Activated T-helper 1 cell treated with anti-CD3 and anti-CD28 coated beads, Interleukin-12 subunit alpha, Interleukin-12 subunit beta, Interleukin-2, Interleukin-4 antibody, amounts not matched to agents 30 ng/mL and 10 ng/mL and 1 ng/mL, durations not matched to agents 14 hours and 24 hours and 36 hours (primary cell): Measurements from ENCODE around the gene PLCB4. TPM values are rescaled to one million over a fixed set of nuclear protein-coding genes. Genes with fewer than 3 reads are reported as not detected.

Source experiments
- DNase-seq: peaks from one replicate; pipeline ENCODE4 v3.0.0; 2021; ENCODE audit warnings: low spot score
- H3K27ac Mint-ChIP-seq: one replicate; pipeline ENCODE4 v1.8.0; 2021; ENCODE audit warnings: mild to moderate bottlenecking, mixed read lengths
- H3K27me3 Mint-ChIP-seq: one replicate; pipeline ENCODE4 v1.8.0; 2022; ENCODE audit warnings: mild to moderate bottlenecking, moderate library complexity, mixed read lengths; ENCODE audit not compliant: insufficient read depth
- H3K36me3 Mint-ChIP-seq: one replicate; pipeline ENCODE4 v1.8.0; 2021; ENCODE audit warnings: low read depth, mixed read lengths
- H3K4me1 Mint-ChIP-seq: one replicate; pipeline ENCODE4 v1.8.0; 2021; ENCODE audit warnings: low read depth, mixed read lengths
- H3K4me3 Mint-ChIP-seq: one replicate; pipeline ENCODE4 v1.8.0; 2021; ENCODE audit warnings: mild to moderate bottlenecking, moderate library complexity, mixed read lengths
- H3K9me3 Mint-ChIP-seq: one replicate; pipeline ENCODE4 v1.8.0; 2021; ENCODE audit warnings: mixed read lengths
- intact Hi-C: fragments of 100-400 bp; cut with micrococcal nuclease; formaldehyde crosslinking; loops from one replicate; pipeline ENCODE4 v1.15.1; 2024
- total RNA-seq: library from RNA; stranded (reverse); gene quantifications from 2 replicates; pipeline ENCODE4 v1.2.3, GENCODE V29; 2022

The PLCB4 gene
- total RNA-seq, 1 donor from 2014 or later = not detected

GRCh38 chr20:9235518-9235917 is 166.6 kb downstream of the PLCB4 start:
- intact Hi-C loops = no loop called here
- H3K4me3 Mint-ChIP-seq = no peak overlapping the region
- peaks cover 2% of the 10 kb centered on the region for H3K9me3 Mint-ChIP-seq
- H3K27ac Mint-ChIP-seq = no peak overlapping the region
- H3K27me3 Mint-ChIP-seq = no peaks in the 10 kb centered on the region
- H3K4me1 Mint-ChIP-seq = no peaks in the 10 kb centered on the region
- no peaks in the 10 kb centered on the region for H3K36me3 Mint-ChIP-seq
- no peak for DNase-seq

- H3K4me3 Mint-ChIP-seq = no peak overlapping the region
- H3K27ac Mint-ChIP-seq = no peak overlapping the region
- intact Hi-C loops = no loop called here
- H3K36me3 Mint-ChIP-seq = no peaks in the 10 kb centered on the region
- no peak for DNase-seq
- no peaks in the 10 kb centered on the region for H3K4me1 Mint-ChIP-seq
- peaks cover 5% of the 10 kb centered on the region for H3K9me3 Mint-ChIP-seq
- H3K27me3 Mint-ChIP-seq = no peaks in the 10 kb centered on the region
These were observed 167.6 kb downstream of the PLCB4 start for GRCh38 chr20:9236458-9236857.

DNA sequence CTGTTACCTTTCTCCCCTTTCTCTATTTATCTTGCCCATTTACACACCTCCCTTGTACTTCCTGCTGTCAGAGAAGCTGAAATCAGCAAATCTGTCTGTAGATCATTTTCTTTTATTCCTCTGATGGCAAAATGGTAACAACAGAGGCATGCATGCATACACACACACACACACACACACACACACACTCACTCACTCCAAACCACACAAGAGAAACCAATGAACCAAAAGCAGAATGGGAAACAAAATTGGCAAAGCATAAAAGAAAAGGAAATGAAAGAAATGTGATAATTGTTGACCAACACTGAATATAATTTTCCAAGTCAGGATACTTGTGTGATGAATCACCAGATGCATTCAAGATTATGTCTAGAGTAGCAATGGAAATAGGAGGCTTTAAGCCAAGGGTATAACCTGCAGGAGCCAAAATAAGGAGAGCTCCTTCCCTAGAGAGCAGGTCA is 172.4 kb downstream of the PLCB4 start:
- intact Hi-C loops = no loop called here
- Mint-ChIP-seq H3K27ac (no peak overlapping the region), H3K4me1 (no peaks in the 10 kb centered on the region), H3K9me3 (peaks cover 5% of the 10 kb centered on the region), H3K36me3 (no peaks in the 10 kb centered on the region), H3K27me3 (no peaks in the 10 kb centered on the region), H3K4me3 (no peak overlapping the region)
- no peak for DNase-seq

DNA sequence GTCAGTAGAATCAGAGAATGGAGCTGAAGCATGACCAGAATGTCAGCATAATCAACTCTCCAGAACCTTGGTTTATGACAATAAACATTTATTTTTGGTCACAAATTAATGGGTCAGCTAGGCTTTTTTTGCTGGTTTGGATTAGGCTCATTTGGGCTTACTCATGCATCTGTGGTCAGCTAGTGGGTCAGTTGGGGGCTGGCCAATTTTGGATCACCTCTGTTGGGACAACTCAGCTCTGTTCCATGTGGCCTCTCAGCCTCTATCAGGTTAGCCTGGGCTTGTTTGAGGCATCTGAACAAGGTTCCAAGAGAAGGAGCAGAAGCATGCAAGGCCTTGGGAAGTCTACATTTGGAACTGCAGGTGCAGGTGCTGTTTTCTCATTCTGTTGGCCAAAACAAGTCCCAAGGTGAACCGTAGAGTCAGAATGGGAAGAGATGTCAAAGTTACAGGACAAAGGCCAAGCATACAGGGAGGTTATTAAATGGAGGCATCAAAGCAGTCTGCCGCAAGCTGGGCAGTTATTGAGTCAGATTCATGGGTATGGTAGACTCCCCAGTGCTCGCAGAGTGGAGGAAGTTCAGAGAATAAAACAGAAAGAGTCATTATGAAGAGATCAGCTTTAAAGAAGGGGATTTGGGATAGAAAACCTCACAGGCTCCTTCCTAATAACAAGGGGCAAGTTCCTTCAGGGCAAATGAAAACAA is 173.0 kb downstream of the PLCB4 start:
- DNase-seq = no peak
- H3K27ac Mint-ChIP-seq = no peak overlapping the region
- H3K9me3 Mint-ChIP-seq = peaks cover 5% of the 10 kb centered on the region
- no peaks in the 10 kb centered on the region for H3K27me3 Mint-ChIP-seq
- H3K36me3 Mint-ChIP-seq = no peaks in the 10 kb centered on the region
- intact Hi-C loops = no loop called here
- no peaks in the 10 kb centered on the region for H3K4me1 Mint-ChIP-seq
- no peak overlapping the region for H3K4me3 Mint-ChIP-seq

DNA sequence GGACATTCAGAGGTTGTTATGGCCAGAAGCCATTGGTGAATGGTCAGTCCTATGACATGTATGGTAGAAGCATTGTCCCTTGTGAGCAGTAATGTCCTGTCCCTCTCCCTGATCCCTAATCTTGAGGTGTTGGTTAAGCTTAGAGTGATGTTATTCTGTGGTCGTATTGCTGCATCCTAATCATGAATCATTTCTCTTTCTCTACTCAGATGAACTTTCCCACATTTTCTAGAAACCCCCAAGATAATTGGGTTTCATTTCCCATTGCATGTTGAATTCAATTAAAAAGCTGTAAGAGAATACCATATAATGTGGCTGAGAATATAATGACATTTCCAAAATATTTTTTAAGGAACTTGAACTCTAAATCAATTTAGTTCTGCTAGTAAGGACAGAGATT is 175.1 kb downstream of the PLCB4 start:
- intact Hi-C loops = no loop called here
- Mint-ChIP-seq H3K36me3 (no peaks in the 10 kb centered on the region), H3K27me3 (no peaks in the 10 kb centered on the region), H3K9me3 (peaks cover 5% of the 10 kb centered on the region), H3K27ac (no peak overlapping the region), H3K4me1 (no peaks in the 10 kb centered on the region), H3K4me3 (no peak overlapping the region)
- DNase-seq = no peak

DNA sequence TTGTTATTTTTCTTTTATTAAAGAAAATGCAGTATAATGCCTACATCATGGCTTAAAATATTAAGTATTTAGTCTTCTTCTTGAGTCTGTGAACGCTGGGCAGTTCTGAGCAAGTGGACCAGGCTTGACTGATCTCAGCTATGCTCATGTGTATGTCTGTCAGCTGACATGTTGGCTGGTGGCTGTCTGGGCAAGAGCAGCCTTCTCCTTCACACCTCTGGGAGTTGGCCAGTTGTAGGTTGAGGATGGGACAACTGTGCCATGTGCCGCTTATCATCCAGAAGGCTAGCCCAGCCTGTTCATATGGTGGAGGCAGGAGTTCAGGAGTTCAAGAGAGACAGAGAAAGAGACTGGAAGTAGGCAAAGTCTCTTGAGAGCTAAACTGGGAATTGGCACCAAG is 175.9 kb downstream of the PLCB4 start:
- DNase-seq = no peak
- Mint-ChIP-seq H3K9me3 (peaks cover 5% of the 10 kb centered on the region), H3K4me1 (no peaks in the 10 kb centered on the region), H3K27me3 (no peaks in the 10 kb centered on the region), H3K36me3 (no peaks in the 10 kb centered on the region), H3K4me3 (no peak overlapping the region), H3K27ac (no peak overlapping the region)
- intact Hi-C loops = no loop called here

GRCh38 chr20:9246731-9247130 is 177.8 kb downstream of the PLCB4 start:
- Mint-ChIP-seq H3K27ac (no peak overlapping the region), H3K4me3 (no peak overlapping the region), H3K27me3 (no peaks in the 10 kb centered on the region), H3K4me1 (no peaks in the 10 kb centered on the region), H3K9me3 (no peaks in the 10 kb centered on the region), H3K36me3 (no peaks in the 10 kb centered on the region)
- no peak for DNase-seq
- intact Hi-C loops = no loop called here

- no peak overlapping the region for H3K4me3 Mint-ChIP-seq
- DNase-seq = no peak
- no peaks in the 10 kb centered on the region for H3K4me1 Mint-ChIP-seq
- H3K27ac Mint-ChIP-seq = no peak overlapping the region
- H3K36me3 Mint-ChIP-seq = no peaks in the 10 kb centered on the region
- no peaks in the 10 kb centered on the region for H3K9me3 Mint-ChIP-seq
- no peaks in the 10 kb centered on the region for H3K27me3 Mint-ChIP-seq
- intact Hi-C loops = no loop called here
These were observed 181.6 kb downstream of the PLCB4 start for GRCh38 chr20:9250511-9250910.

GRCh38 chr20:9253006-9253539 is 184.2 kb downstream of the PLCB4 start:
- intact Hi-C loops = no loop called here
- no peaks in the 10 kb centered on the region for H3K9me3 Mint-ChIP-seq
- no peak overlapping the region for H3K27ac Mint-ChIP-seq
- no peak overlapping the region for H3K4me3 Mint-ChIP-seq
- no peaks in the 10 kb centered on the region for H3K27me3 Mint-ChIP-seq
- H3K4me1 Mint-ChIP-seq = no peaks in the 10 kb centered on the region
- DNase-seq = no peak
- H3K36me3 Mint-ChIP-seq = no peaks in the 10 kb centered on the region

DNA sequence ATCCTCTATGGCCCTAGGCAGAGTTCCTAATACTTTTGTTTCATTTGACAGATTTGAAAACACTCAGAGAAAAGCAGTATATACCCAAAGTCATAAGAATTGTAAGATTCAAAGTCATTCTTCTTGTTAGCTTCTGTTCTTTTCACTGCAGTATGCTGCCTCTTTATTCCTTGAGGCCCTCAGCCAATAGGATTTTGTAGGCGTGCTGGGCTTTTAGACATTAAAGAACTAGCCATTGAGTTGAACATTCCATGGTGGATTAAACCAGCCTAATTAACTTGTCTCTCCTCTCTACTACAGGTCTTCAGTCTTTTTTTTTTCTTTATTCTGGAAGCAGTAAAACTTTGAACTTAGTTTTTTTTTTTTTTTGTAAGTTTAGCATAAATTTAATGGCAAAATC is 186.3 kb downstream of the PLCB4 start:
- no peaks in the 10 kb centered on the region for H3K27me3 Mint-ChIP-seq
- no peaks in the 10 kb centered on the region for H3K4me1 Mint-ChIP-seq
- intact Hi-C loops = no loop called here
- H3K9me3 Mint-ChIP-seq = no peaks in the 10 kb centered on the region
- no peaks in the 10 kb centered on the region for H3K36me3 Mint-ChIP-seq
- DNase-seq = no peak
- no peak overlapping the region for H3K27ac Mint-ChIP-seq
- no peak overlapping the region for H3K4me3 Mint-ChIP-seq

DNA sequence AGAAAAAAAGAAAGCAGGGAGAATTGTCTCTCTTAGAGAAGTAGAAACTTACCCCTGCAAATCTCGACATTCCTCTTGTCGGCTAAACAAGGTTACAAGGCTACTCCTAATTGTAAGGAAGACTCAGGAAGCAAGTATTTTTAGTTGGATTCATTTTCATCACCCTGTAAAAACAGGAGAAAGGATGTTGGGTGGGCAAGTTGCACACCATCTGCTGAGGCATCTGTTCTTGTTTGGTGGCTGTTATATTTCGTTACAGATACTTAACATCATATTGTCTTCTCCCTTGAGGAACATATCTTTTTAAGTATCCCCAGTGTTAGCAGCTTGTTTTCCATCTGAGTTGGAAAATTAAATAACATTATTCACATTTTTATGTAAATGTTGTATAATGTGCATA is 187.5 kb downstream of the PLCB4 start:
- no peaks in the 10 kb centered on the region for H3K36me3 Mint-ChIP-seq
- no peak overlapping the region for H3K4me3 Mint-ChIP-seq
- no peak for DNase-seq
- H3K4me1 Mint-ChIP-seq = no peaks in the 10 kb centered on the region
- H3K27ac Mint-ChIP-seq = no peak overlapping the region
- no peaks in the 10 kb centered on the region for H3K9me3 Mint-ChIP-seq
- intact Hi-C loops = no loop called here
- no peaks in the 10 kb centered on the region for H3K27me3 Mint-ChIP-seq

- no peak overlapping the region for H3K4me3 Mint-ChIP-seq
- no peaks in the 10 kb centered on the region for H3K9me3 Mint-ChIP-seq
- no peaks in the 10 kb centered on the region for H3K4me1 Mint-ChIP-seq
- H3K27me3 Mint-ChIP-seq = no peaks in the 10 kb centered on the region
- H3K36me3 Mint-ChIP-seq = no peaks in the 10 kb centered on the region
- DNase-seq = no peak
- intact Hi-C loops = no loop called here
- no peak overlapping the region for H3K27ac Mint-ChIP-seq
These were observed 190.0 kb downstream of the PLCB4 start for GRCh38 chr20:9258901-9259300.

DNA sequence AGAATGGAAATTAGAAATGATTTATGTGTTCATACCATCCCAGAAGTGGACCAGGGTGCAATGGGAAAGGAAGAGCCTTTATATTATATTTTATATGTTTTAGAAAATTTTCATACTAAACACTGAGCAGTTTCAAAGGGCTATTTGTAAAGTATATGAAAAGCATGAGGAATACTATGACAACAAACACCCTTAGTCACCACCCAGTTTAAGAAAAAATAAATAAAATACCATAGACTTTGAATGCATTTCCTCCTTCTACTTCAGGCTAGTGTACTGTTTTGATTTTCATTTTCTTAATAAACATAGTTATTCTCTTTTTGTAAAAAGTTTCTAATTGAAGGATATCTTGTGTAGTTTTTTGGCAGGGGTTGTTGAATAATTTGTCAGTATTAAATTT is 191.1 kb downstream of the PLCB4 start:
- H3K9me3 Mint-ChIP-seq = no peaks in the 10 kb centered on the region
- intact Hi-C loops = no loop called here
- DNase-seq = no peak
- H3K36me3 Mint-ChIP-seq = no peaks in the 10 kb centered on the region
- H3K4me3 Mint-ChIP-seq = no peak overlapping the region
- H3K27me3 Mint-ChIP-seq = no peaks in the 10 kb centered on the region
- H3K27ac Mint-ChIP-seq = no peak overlapping the region
- no peaks in the 10 kb centered on the region for H3K4me1 Mint-ChIP-seq

DNA sequence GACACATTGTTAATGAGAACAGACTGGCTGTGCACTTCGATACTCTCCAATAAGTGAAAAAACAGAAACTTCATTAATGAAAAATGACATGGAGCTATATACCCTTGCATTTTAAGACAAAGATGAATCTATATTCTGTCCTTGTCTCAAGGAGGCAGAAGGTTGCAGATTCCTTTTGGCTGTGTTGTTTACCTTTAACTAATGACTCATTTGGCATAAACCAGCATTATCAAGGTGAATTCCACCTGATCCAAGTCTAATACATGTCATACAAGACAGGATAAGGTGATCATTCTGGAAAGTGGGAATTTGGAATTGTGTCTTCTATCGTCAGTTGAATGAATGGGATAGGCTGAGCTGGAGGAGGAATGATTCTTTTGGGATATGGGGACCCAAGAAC is 192.9 kb downstream of the PLCB4 start:
- no peaks in the 10 kb centered on the region for H3K27me3 Mint-ChIP-seq
- no peak for DNase-seq
- H3K36me3 Mint-ChIP-seq = no peaks in the 10 kb centered on the region
- H3K4me3 Mint-ChIP-seq = no peak overlapping the region
- H3K4me1 Mint-ChIP-seq = no peaks in the 10 kb centered on the region
- no peaks in the 10 kb centered on the region for H3K9me3 Mint-ChIP-seq
- no peak overlapping the region for H3K27ac Mint-ChIP-seq
- intact Hi-C loops = no loop called here
